HepG2 (cell line): ENCODE results near the gene VWA7. TPM values are rescaled to one million over a fixed set of nuclear protein-coding genes. Genes with fewer than 3 reads are reported as not detected.
A peak's percentile ranks its signal among the peaks of the same experiment; 100 is the strongest.

ENCODE experiments used
- HES4 ChIP-seq: sonication (generic); formaldehyde crosslinking; IDR thresholded peaks from 2 replicates; pipeline ENCODE4 v1.9.0; 2021; ENCODE audit warnings: mild to moderate bottlenecking, missing genetic modification reagents, borderline replicate concordance
- HIC2 ChIP-seq: sonication (generic); formaldehyde crosslinking; IDR thresholded peaks from 2 replicates; pipeline ENCODE4 v1.9.0; 2022; ENCODE audit warnings: low read depth, missing genetic modification reagents
- MED13 ChIP-seq: sonication (generic); formaldehyde crosslinking; IDR thresholded peaks from 2 replicates; pipeline ENCODE4 v1.5.0; 2020; ENCODE audit warnings: missing genetic modification reagents
- TBL1XR1 ChIP-seq: fragments of 150-350 bp; IDR thresholded peaks from 2 replicates; pipeline ENCODE4 v1.6.1; 2014; ENCODE audit warnings: borderline replicate concordance, low read length; ENCODE audit not compliant: partially characterized antibody
- ZBTB39 ChIP-seq: sonication (generic); formaldehyde crosslinking; IDR thresholded peaks from 2 replicates; pipeline ENCODE4 v1.5.0; 2020; ENCODE audit warnings: missing genetic modification reagents
- ZEB1 ChIP-seq: IDR thresholded peaks from 2 replicates; pipeline ENCODE4 v1.6.1; 2012; ENCODE audit warnings: mild to moderate bottlenecking, low read depth, inconsistent platforms; ENCODE audit not compliant: insufficient replicate concordance
- ZNF609 ChIP-seq: sonication (generic); formaldehyde crosslinking; IDR thresholded peaks from 2 replicates; pipeline ENCODE4 v1.4.0; 2020; ENCODE audit warnings: mild to moderate bottlenecking, missing genetic modification reagents, borderline replicate concordance
- polyA plus RNA-seq, 8 experiments: library from polyadenylated mRNA; depleted of rRNA in 3 of 8; stranded (reverse) in 7 of 8; unstranded in 1 of 8; fragments of >200 nt; fragmentation: Illumina TruSeq in 4 of 8; extraction: Trizol in 4 of 8; gene quantifications; 2 replicates each; pipeline versions ENCODE4 v1.2.1 to v1.2.3, GENCODE V29; 2011 to 2016; ENCODE audit warnings: low read depth in 4 of 8, missing spikeins in 1 of 8, mixed read lengths in 1 of 8; ENCODE audit not compliant: insufficient read depth in 1 of 8
- total RNA-seq, 5 experiments: library from RNA; depleted of rRNA; stranded (reverse); fragments of >200 nt; fragmentation: Illumina TruSeq; extraction: Trizol; gene quantifications; 2 replicates each; pipeline ENCODE4 v1.2.3, GENCODE V29; 2016; ENCODE audit warnings: low read depth in 1 of 5
- TF ChIP-seq, protein P1 (sequence below): sonication (generic); formaldehyde crosslinking; IDR thresholded peaks from 2 replicates; pipeline ENCODE4 v1.4.0; 2020; ENCODE audit warnings: missing genetic modification reagents
- TF ChIP-seq, protein P2 (sequence below): IDR thresholded peaks from 2 replicates; pipeline ENCODE4 v1.6.1; 2016; ENCODE audit warnings: low read depth, missing genetic modification reagents, missing compliant biosample characterization

VWA7 gene
- total and polyA plus RNA-seq, 2 of the 13 experiments (the other 11 are each of a cell fraction or from before 2014, with no cell fraction given) = 0.86 to 3.3 TPM

GRCh38 chr6:31765910-31766794, 11.0 kb downstream of the VWA7 start (continued):
- TF ChIP-seq HIC2 (CRISPR knock-in tag) (peak; percentile 72), ZBTB39 (CRISPR knock-in tag) (no peak), MED13 (no peak), TBL1XR1 (no peak), ZEB1 (peak; percentile 47), ZNF609 (CRISPR knock-in tag) (no peak; the same call in 1 of the 2 replicates), HES4 (CRISPR knock-in tag) (no peak)
- TF ChIP-seq, protein P1, sequence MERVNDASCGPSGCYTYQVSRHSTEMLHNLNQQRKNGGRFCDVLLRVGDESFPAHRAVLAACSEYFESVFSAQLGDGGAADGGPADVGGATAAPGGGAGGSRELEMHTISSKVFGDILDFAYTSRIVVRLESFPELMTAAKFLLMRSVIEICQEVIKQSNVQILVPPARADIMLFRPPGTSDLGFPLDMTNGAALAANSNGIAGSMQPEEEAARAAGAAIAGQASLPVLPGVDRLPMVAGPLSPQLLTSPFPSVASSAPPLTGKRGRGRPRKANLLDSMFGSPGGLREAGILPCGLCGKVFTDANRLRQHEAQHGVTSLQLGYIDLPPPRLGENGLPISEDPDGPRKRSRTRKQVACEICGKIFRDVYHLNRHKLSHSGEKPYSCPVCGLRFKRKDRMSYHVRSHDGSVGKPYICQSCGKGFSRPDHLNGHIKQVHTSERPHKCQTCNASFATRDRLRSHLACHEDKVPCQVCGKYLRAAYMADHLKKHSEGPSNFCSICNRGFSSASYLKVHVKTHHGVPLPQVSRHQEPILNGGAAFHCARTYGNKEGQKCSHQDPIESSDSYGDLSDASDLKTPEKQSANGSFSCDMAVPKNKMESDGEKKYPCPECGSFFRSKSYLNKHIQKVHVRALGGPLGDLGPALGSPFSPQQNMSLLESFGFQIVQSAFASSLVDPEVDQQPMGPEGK = no peak
- TF ChIP-seq, protein P2, sequence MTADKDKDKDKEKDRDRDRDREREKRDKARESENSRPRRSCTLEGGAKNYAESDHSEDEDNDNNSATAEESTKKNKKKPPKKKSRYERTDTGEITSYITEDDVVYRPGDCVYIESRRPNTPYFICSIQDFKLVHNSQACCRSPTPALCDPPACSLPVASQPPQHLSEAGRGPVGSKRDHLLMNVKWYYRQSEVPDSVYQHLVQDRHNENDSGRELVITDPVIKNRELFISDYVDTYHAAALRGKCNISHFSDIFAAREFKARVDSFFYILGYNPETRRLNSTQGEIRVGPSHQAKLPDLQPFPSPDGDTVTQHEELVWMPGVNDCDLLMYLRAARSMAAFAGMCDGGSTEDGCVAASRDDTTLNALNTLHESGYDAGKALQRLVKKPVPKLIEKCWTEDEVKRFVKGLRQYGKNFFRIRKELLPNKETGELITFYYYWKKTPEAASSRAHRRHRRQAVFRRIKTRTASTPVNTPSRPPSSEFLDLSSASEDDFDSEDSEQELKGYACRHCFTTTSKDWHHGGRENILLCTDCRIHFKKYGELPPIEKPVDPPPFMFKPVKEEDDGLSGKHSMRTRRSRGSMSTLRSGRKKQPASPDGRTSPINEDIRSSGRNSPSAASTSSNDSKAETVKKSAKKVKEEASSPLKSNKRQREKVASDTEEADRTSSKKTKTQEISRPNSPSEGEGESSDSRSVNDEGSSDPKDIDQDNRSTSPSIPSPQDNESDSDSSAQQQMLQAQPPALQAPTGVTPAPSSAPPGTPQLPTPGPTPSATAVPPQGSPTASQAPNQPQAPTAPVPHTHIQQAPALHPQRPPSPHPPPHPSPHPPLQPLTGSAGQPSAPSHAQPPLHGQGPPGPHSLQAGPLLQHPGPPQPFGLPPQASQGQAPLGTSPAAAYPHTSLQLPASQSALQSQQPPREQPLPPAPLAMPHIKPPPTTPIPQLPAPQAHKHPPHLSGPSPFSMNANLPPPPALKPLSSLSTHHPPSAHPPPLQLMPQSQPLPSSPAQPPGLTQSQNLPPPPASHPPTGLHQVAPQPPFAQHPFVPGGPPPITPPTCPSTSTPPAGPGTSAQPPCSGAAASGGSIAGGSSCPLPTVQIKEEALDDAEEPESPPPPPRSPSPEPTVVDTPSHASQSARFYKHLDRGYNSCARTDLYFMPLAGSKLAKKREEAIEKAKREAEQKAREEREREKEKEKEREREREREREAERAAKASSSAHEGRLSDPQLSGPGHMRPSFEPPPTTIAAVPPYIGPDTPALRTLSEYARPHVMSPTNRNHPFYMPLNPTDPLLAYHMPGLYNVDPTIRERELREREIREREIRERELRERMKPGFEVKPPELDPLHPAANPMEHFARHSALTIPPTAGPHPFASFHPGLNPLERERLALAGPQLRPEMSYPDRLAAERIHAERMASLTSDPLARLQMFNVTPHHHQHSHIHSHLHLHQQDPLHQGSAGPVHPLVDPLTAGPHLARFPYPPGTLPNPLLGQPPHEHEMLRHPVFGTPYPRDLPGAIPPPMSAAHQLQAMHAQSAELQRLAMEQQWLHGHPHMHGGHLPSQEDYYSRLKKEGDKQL = no peak
